ENCODE results near the gene MREG. TPM values are rescaled to one million over a fixed set of nuclear protein-coding genes. Genes with fewer than 3 reads are reported as not detected.

Gene MREG
- total and polyA plus RNA-seq, 10 of the 15 experiments (the other 5 are each of a cell fraction or from before 2014, with no cell fraction given) = 6.9 to 45.0 (median 28.5) TPM

- Histone ChIP-seq H3K79me2 (ENCODE audit: control insufficient read depth, insufficient read depth, low read length) (no peaks in the 10 kb centered on the region), H4K20me1 (ENCODE audit: control insufficient read depth, insufficient read depth) (no peaks in the 10 kb centered on the region), H3K27me3 (replicated peaks in 1 of 2; ENCODE audit: control insufficient read depth in 2 of 2, insufficient read depth in 2 of 2, low read length in 1 of 2) (no peaks in the 10 kb centered on the region), H3K9me3 (replicated peaks; ENCODE audit: control insufficient read depth, insufficient read depth, low read length) (no peaks in the 10 kb centered on the region), H3K4me1 (ENCODE audit: control insufficient read depth, insufficient read depth, low read length) (no peaks in the 10 kb centered on the region), H3K27ac (ENCODE audit: control insufficient read depth, insufficient read depth) (no peak overlapping the region), H3K9ac (ENCODE audit: control insufficient read depth, insufficient read depth, low read length) (no peak overlapping the region), H2AFZ (ENCODE audit: control insufficient read depth, low read depth, low read length) (no peak overlapping the region), H3K4me2 (ENCODE audit: control insufficient read depth, insufficient read depth) (no peak overlapping the region), H3K36me3 (ENCODE audit: control insufficient read depth in 2 of 2, insufficient read depth in 2 of 2, low read length in 1 of 2) (no peaks in the 10 kb centered on the region), H3K4me3 (no peak overlapping the region)
- in situ Hi-C loops (cut with MboI) = loop anchor here (25.0 kb wide), 1 partner anchor 443 kb away; no protein-coding TSS in a partner anchor
- no TSS peak for BruUV-seq (replicated peaks)
- ChIA-PET SMC1A (ENCODE audit: uncharacterized antibody, unreplicated experiment) (interaction anchor here (0.6 to 4.8 kb wide), 5 partner anchors 9 to 65 kb away, joined by 3 to 27 read pairs (median 3); no protein-coding TSS in a partner anchor), CTCF (interaction anchor here (1.4 kb wide), 1 partner anchor 13 kb away, joined by 4 read pairs; no protein-coding TSS in a partner anchor), RAD21 (ENCODE audit: unreplicated experiment) (interaction anchor here (1.4 kb wide), 1 partner anchor 24 kb away, joined by 4 read pairs; no protein-coding TSS in a partner anchor), POLR2A (no interaction called here)
- intact Hi-C loops (cut with micrococcal nuclease; ENCODE audit: unreplicated experiment) = no loop called here
- peak; percentile 24 for ATAC-seq
- no peak for DNase-seq (ENCODE audit: low read depth, low spot score)
- TF ChIP-seq SMAD1 (IDR thresholded peaks at IDR 0.05; ENCODE audit: low read depth, partially characterized antibody) = no peak
- TF ChIP-seq TCF12 (IDR thresholded peaks at IDR 0.05; ENCODE audit: low read depth, low read length) = 0 out of 2 replicates have a peak, but pooled peaks have one; percentile 12
- WGBS (ENCODE audit: insufficient coverage, insufficient replicate concordance, low lambda C conversion rate, missing lambda C conversion rate) = 61% methylated on average over 5 of the region's 5 CpGs
- FAIRE-seq = no peak
Observed at GRCh38 chr2:215905691-215906090, 107.7 kb downstream of the MREG start.

GRCh38 chr2:215904101-215904500 lies 109.2 kb downstream of the MREG start:
- CTCF ChIA-PET = interaction anchor here (1.2 to 1.4 kb wide), 2 partner anchors 11 to 25 kb away, joined by 3 to 5 read pairs; no protein-coding TSS in a partner anchor
- intact Hi-C loops (cut with micrococcal nuclease; ENCODE audit: unreplicated experiment) = no loop called here
- H3K79me2 ChIP-seq (ENCODE audit: control insufficient read depth, insufficient read depth, low read length) = no peaks in the 10 kb centered on the region
- no peak overlapping the region for H2AFZ ChIP-seq (ENCODE audit: control insufficient read depth, low read depth, low read length)
- in situ Hi-C loops (cut with MboI) = loop anchor here (25.0 kb wide), 1 partner anchor 442 kb away; no protein-coding TSS in a partner anchor
- H4K20me1 ChIP-seq (ENCODE audit: control insufficient read depth, insufficient read depth) = no peaks in the 10 kb centered on the region
- 59% methylated on average over 5 of the region's 5 CpGs for WGBS (ENCODE audit: insufficient coverage, insufficient replicate concordance, low lambda C conversion rate, missing lambda C conversion rate)
- BruUV-seq (replicated peaks) = no TSS peak
- ATAC-seq = peak; percentile 13; the same call in 1 of the 3 replicates
- DNase-seq (ENCODE audit: low read depth, low spot score) = no peak
- no peak overlapping the region for H3K9ac ChIP-seq (ENCODE audit: control insufficient read depth, insufficient read depth, low read length)
- H3K4me3 ChIP-seq = no peak overlapping the region
- H3K27me3 ChIP-seq (replicated peaks in 1 of 2; ENCODE audit: control insufficient read depth in 2 of 2, insufficient read depth in 2 of 2, low read length in 1 of 2) = no peaks in the 10 kb centered on the region
- POLR2A ChIA-PET = no interaction called here
- no peaks in the 10 kb centered on the region for H3K4me1 ChIP-seq (ENCODE audit: control insufficient read depth, insufficient read depth, low read length)
- no peak overlapping the region for H3K27ac ChIP-seq (ENCODE audit: control insufficient read depth, insufficient read depth)
- FAIRE-seq = no peak
- SMC1A ChIA-PET (ENCODE audit: uncharacterized antibody, unreplicated experiment) = interaction anchor here (1.0 to 2.8 kb wide), 5 partner anchors 9 to 74 kb away, joined by 3 to 29 read pairs (median 5); no protein-coding TSS in a partner anchor
- RAD21 ChIA-PET (ENCODE audit: unreplicated experiment) = interaction anchor here (1.6 kb wide), 1 partner anchor 63 kb away, joined by 4 read pairs; no protein-coding TSS in a partner anchor
- H3K4me2 ChIP-seq (ENCODE audit: control insufficient read depth, insufficient read depth) = no peak overlapping the region
- no peaks in the 10 kb centered on the region for H3K36me3 ChIP-seq (ENCODE audit: control insufficient read depth in 2 of 2, insufficient read depth in 2 of 2, low read length in 1 of 2)
- H3K9me3 ChIP-seq (replicated peaks; ENCODE audit: control insufficient read depth, insufficient read depth, low read length) = no peaks in the 10 kb centered on the region
- TF ChIP-seq SIX5 (IDR thresholded peaks at IDR 0.05; ENCODE audit: low read depth, low read length, severe bottlenecking) (no peak), POLR2A (IDR thresholded peaks at IDR 0.05; ENCODE audit: low read depth, low read length) (no peak), RAD51 (IDR thresholded peaks at IDR 0.05) (no peak), CHD2 (IDR thresholded peaks at IDR 0.05; ENCODE audit: borderline replicate concordance, low read depth, low read length) (no peak), EED (IDR thresholded peaks at IDR 0.05; ENCODE audit: low read depth) (no peak), ZBTB4 (CRISPR knock-in tag; IDR thresholded peaks at IDR 0.05) (no peak), MYB (IDR thresholded peaks at IDR 0.05; ENCODE audit: borderline replicate concordance, low read depth, low read length) (no peak), RELB (IDR thresholded peaks at IDR 0.05; ENCODE audit: low read depth) (no peak), MEF2A (IDR thresholded peaks at IDR 0.05; ENCODE audit: insufficient read depth, low read depth, low read length) (no peak), ZNF622 (IDR thresholded peaks at IDR 0.05) (no peak), RBBP5 (conservative IDR thresholded peaks at IDR 0.05) (no peak)
